Fibroblast of lung (primary cell): Measurements from ENCODE around the gene SPTBN1. TPM values are rescaled to one million over a fixed set of nuclear protein-coding genes. Genes with fewer than 3 reads are reported as not detected.

ENCODE experiments used
- DNase-seq, 2 donors: peaks; one replicate each; pipeline versions ENCODE4 v3.0.0 to v3.0.0-alpha.2; 2010; ENCODE audit warnings: low read depth in 2 of 2
- H2AFZ ChIP-seq: 2 replicates; pipeline ENCODE4 v1.5.1; 2012; ENCODE audit warnings: low read length, control low read depth, inconsistent platforms
- H3K27ac ChIP-seq: 2 replicates; pipeline ENCODE4 v1.5.1; 2011; ENCODE audit warnings: low read length, control low read depth; ENCODE audit not compliant: insufficient read depth
- H3K27me3 ChIP-seq: 2 replicates; pipeline ENCODE4 v1.5.1; 2011; ENCODE audit warnings: mild to moderate bottlenecking, low read length; ENCODE audit not compliant: control insufficient read depth, insufficient read depth
- H3K36me3 ChIP-seq: 2 replicates; pipeline ENCODE4 v1.5.1; 2011; ENCODE audit warnings: low read length; ENCODE audit not compliant: control insufficient read depth, insufficient read depth
- H3K4me1 ChIP-seq: 2 replicates; pipeline ENCODE4 v1.5.1; 2011; ENCODE audit warnings: low read length; ENCODE audit not compliant: control insufficient read depth, insufficient read depth; ENCODE audit errors: extremely low read depth
- H3K4me2 ChIP-seq: 2 replicates; pipeline ENCODE4 v1.5.1; 2011; ENCODE audit warnings: low read length, control low read depth; ENCODE audit not compliant: insufficient read depth; ENCODE audit errors: extremely low read depth
- H3K4me3 ChIP-seq, 4 experiments: fragments of 200-600 bp in 1 of 4; sonication (generic) in 1 of 4; replicated peaks in 1 of 4; 2 replicates each; pipeline ENCODE4 v1.5.1; 2011 to 2016; ENCODE audit warnings: low read length in 4 of 4, low read depth in 3 of 4, mild to moderate bottlenecking in 3 of 4, control low read depth in 2 of 4, inconsistent platforms in 1 of 4, mixed read lengths in 1 of 4; ENCODE audit not compliant: insufficient read depth in 1 of 4; ENCODE audit errors: control extremely low read depth in 1 of 4
- H3K79me2 ChIP-seq: 2 replicates; pipeline ENCODE4 v1.5.1; 2012; ENCODE audit warnings: mild to moderate bottlenecking, low read length, inconsistent platforms; ENCODE audit not compliant: control insufficient read depth, insufficient read depth
- H3K9ac ChIP-seq: 2 replicates; pipeline ENCODE4 v1.5.1; 2011; ENCODE audit warnings: mild to moderate bottlenecking, low read length, control low read depth; ENCODE audit not compliant: insufficient read depth
- H3K9me3 ChIP-seq: 2 replicates; pipeline ENCODE4 v1.5.1; 2012; ENCODE audit warnings: low read depth, low read length; ENCODE audit not compliant: control insufficient read depth, insufficient read depth
- H4K20me1 ChIP-seq: 2 replicates; pipeline ENCODE4 v1.5.1; 2011; ENCODE audit warnings: low read length; ENCODE audit not compliant: control insufficient read depth, insufficient read depth; ENCODE audit errors: extremely low read depth
- CTCF ChIP-seq, 2 donors: IDR thresholded peaks in 1 of 2; conservative IDR thresholded peaks in 1 of 2; 1 replicate in 1 of 2; 2 replicates in 1 of 2; pipeline ENCODE4 v1.5.1; 2011 to 2012; ENCODE audit warnings: low read length in 2 of 2, control low read depth in 1 of 2, inconsistent platforms in 1 of 2, low read depth in 1 of 2, mild to moderate bottlenecking in 1 of 2
- EZH2 ChIP-seq: IDR thresholded peaks from 2 replicates; pipeline ENCODE4 v1.5.1; 2012; ENCODE audit warnings: low read length, control low read depth, mild to moderate bottlenecking; ENCODE audit errors: missing control alignments
- polyA plus RNA-seq, 2 donors: library from polyadenylated mRNA; depleted of rRNA in 1 of 2; stranded (reverse) in 1 of 2; unstranded in 1 of 2; fragments of >200 nt; gene quantifications; 2 replicates each; pipeline ENCODE4 v1.2.1, GENCODE V29; 2011 to 2012; ENCODE audit warnings: missing spikeins in 1 of 2
- total RNA-seq: library from RNA; depleted of rRNA; stranded (reverse); fragments of >200 nt; gene quantifications from 2 replicates; pipeline ENCODE4 v1.2.1, GENCODE V29; 2014

The SPTBN1 gene
- total and polyA plus RNA-seq, 2 donors (not counting 1 experiment from before 2014, with no cell fraction given), result 123 to 325 TPM

- peaks cover 3% of the 10 kb centered on the region for H4K20me1 ChIP-seq
- no peak for DNase-seq
- no peak overlapping the region for H3K9ac ChIP-seq
- H3K4me2 ChIP-seq, result no peak overlapping the region
- H3K9me3 ChIP-seq, result no peaks in the 10 kb centered on the region
- H3K4me1 ChIP-seq, result no peaks in the 10 kb centered on the region
- no peak overlapping the region for H2AFZ ChIP-seq
- H3K4me3 ChIP-seq, result no peak overlapping the region
- TF ChIP-seq CTCF (conservative IDR thresholded peaks at IDR 0.05 in 1 of 2, IDR thresholded peaks at IDR 0.05 in 1 of 2; ENCODE audit: low read depth in 1 of 2, low read length in 2 of 2) (no peak), EZH2 (no peak)
- peaks cover 86% of the 10 kb centered on the region for H3K79me2 ChIP-seq
- H3K27ac ChIP-seq, result no peak overlapping the region
- no peaks in the 10 kb centered on the region for H3K27me3 ChIP-seq
- H3K36me3 ChIP-seq, result peaks cover 1% of the 10 kb centered on the region
Observed at GRCh38 chr2:54494087-54494486, 38.0 kb downstream of the SPTBN1 start.

GRCh38 chr2:54496920-54497319 is 40.8 kb downstream of the SPTBN1 start:
- Histone ChIP-seq H3K27me3 (no peaks in the 10 kb centered on the region), H3K79me2 (peaks cover 84% of the 10 kb centered on the region), H3K4me3 (no peak overlapping the region), H3K36me3 (no peaks in the 10 kb centered on the region), H2AFZ (no peak overlapping the region), H3K9ac (no peak overlapping the region), H3K4me1 (peaks cover 2% of the 10 kb centered on the region), H3K27ac (no peak overlapping the region), H4K20me1 (peaks cover 3% of the 10 kb centered on the region), H3K9me3 (no peaks in the 10 kb centered on the region), H3K4me2 (no peak overlapping the region)
- no peak for DNase-seq
- no peak for TF ChIP-seq CTCF (conservative IDR thresholded peaks at IDR 0.05 in 1 of 2, IDR thresholded peaks at IDR 0.05 in 1 of 2; ENCODE audit: low read depth in 1 of 2, low read length in 2 of 2)

GRCh38 chr2:54497763-54498680 is 41.9 kb downstream of the SPTBN1 start:
- Histone ChIP-seq H3K4me3 (no peak overlapping the region), H3K36me3 (no peaks in the 10 kb centered on the region), H3K79me2 (peaks cover 84% of the 10 kb centered on the region), H3K27me3 (no peaks in the 10 kb centered on the region), H3K9ac (no peak overlapping the region), H3K4me1 (peaks cover 10% of the 10 kb centered on the region), H3K9me3 (no peaks in the 10 kb centered on the region), H2AFZ (no peak overlapping the region), H3K4me2 (no peak overlapping the region), H4K20me1 (peaks cover 4% of the 10 kb centered on the region), H3K27ac (no peak overlapping the region)
- peak in 1 of 2 donors; percentile 57 for DNase-seq
- TF ChIP-seq EZH2 (no peak), CTCF (conservative IDR thresholded peaks at IDR 0.05 in 1 of 2, IDR thresholded peaks at IDR 0.05 in 1 of 2; ENCODE audit: low read depth in 1 of 2, low read length in 2 of 2) (peak; percentile 42 to 43)
